AG10803 (cell line): Measurements from ENCODE around the gene WDR33.

Experiments used
- DNase-seq: peaks from one replicate; pipeline ENCODE4 v3.0.0; 2010; ENCODE audit warnings: low read depth
- H3K4me3 ChIP-seq: 2 replicates; pipeline ENCODE4 v1.5.1; 2011; ENCODE audit warnings: mild to moderate bottlenecking, low read length, control low read depth
- CTCF ChIP-seq: conservative IDR thresholded peaks from 2 replicates; pipeline ENCODE4 v1.5.1; 2011; ENCODE audit warnings: mild to moderate bottlenecking, low read length, control low read depth, inconsistent platforms

Gene WDR33

GRCh38 chr2:127705391-127706065 is 105.4 kb downstream of the WDR33 start:
- H3K4me3 ChIP-seq: no peak overlapping the region
- TF ChIP-seq CTCF: no peak
- DNase-seq: peak; percentile 74

- no peak overlapping the region for H3K4me3 ChIP-seq
- peak; percentile 15 for DNase-seq
- no peak for TF ChIP-seq CTCF
Observed at GRCh38 chr2:127704641-127705390, 106.2 kb downstream of the WDR33 start.

GRCh38 chr2:127703282-127703681 is 107.7 kb downstream of the WDR33 start:
- TF ChIP-seq CTCF: no peak
- no peak for DNase-seq
- H3K4me3 ChIP-seq: no peak overlapping the region

- peak overlapping the region; percentile 86 for H3K4me3 ChIP-seq
- no peak for TF ChIP-seq CTCF
- no peak for DNase-seq
Observed at GRCh38 chr2:127702395-127703009, 108.5 kb downstream of the WDR33 start.

- TF ChIP-seq CTCF: peak; percentile 13; the same call in 1 of the 2 replicates
- H3K4me3 ChIP-seq: peak overlapping the region; percentile 86
- DNase-seq: peak; percentile 72
Observed at GRCh38 chr2:127701651-127702394, 109.1 kb downstream of the WDR33 start.

- DNase-seq: peak; percentile 90
- no peak; the same call in 1 of the 2 replicates for TF ChIP-seq CTCF
- peak within 1 kb of the TSS; percentile 86 for H3K4me3 ChIP-seq
Observed at GRCh38 chr2:127701193-127701650, 109.7 kb downstream of the WDR33 start, which contains the start of gene SFT2D3. TSS of gene SFT2D3 (plus strand) at chr2:127701497. CDS start at chr2:127701529, 32 bp downstream.
